Left ventricle myocardium inferior (tissue), 1 donor: ENCODE measurements around the gene PPP1R12B. TPM values are rescaled to one million over a fixed set of nuclear protein-coding genes. Genes with fewer than 3 reads are reported as not detected.

Source experiments
- DNase-seq: peaks from one replicate; pipeline ENCODE4 v3.0.0-alpha.2; 2020
- H3K27ac ChIP-seq: fragments of 200-600 bp; replicated peaks from 2 replicates; pipeline ENCODE4 v1.8.0; 2021
- H3K27me3 ChIP-seq: fragments of 200-600 bp; 2 replicates; pipeline ENCODE4 v1.8.0; 2021; ENCODE audit warnings: low read depth
- H3K36me3 ChIP-seq: fragments of 200-600 bp; 2 replicates; pipeline ENCODE4 v1.8.0; 2021
- H3K4me1 ChIP-seq: fragments of 200-600 bp; 2 replicates; pipeline ENCODE4 v1.8.0; 2021
- H3K4me3 ChIP-seq: fragments of 200-600 bp; 2 replicates; pipeline ENCODE4 v1.8.0; 2021; ENCODE audit warnings: mild to moderate bottlenecking, moderate library complexity
- H3K9me3 ChIP-seq: fragments of 200-600 bp; replicated peaks from 2 replicates; pipeline ENCODE4 v1.8.0; 2021
- intact Hi-C: fragments of 100-400 bp; cut with micrococcal nuclease; formaldehyde crosslinking; loops from one replicate; pipeline ENCODE4 v1.11.0; 2022
- total RNA-seq: library from RNA; stranded (reverse); fragmentation: NEBNext Ultra II Directional; extraction: Animal tissue kit (Norgen Biotek cat#: 25700); gene quantifications from one replicate; pipeline ENCODE4 v1.2.1, GENCODE V29; 2021
- TF ChIP-seq, protein P1 (sequence below): fragments of 200-600 bp; IDR thresholded peaks from 2 replicates; pipeline ENCODE4 v1.8.0; 2021; ENCODE audit warnings: antibody characterized with exemption, mild to moderate bottlenecking, borderline replicate concordance
- donor health status: DM: no; HTN: yes; CAD: no; lungs with severe emphysema.

Gene PPP1R12B
- total RNA-seq, 1 donor from 2014 or later: 706 TPM

DNA sequence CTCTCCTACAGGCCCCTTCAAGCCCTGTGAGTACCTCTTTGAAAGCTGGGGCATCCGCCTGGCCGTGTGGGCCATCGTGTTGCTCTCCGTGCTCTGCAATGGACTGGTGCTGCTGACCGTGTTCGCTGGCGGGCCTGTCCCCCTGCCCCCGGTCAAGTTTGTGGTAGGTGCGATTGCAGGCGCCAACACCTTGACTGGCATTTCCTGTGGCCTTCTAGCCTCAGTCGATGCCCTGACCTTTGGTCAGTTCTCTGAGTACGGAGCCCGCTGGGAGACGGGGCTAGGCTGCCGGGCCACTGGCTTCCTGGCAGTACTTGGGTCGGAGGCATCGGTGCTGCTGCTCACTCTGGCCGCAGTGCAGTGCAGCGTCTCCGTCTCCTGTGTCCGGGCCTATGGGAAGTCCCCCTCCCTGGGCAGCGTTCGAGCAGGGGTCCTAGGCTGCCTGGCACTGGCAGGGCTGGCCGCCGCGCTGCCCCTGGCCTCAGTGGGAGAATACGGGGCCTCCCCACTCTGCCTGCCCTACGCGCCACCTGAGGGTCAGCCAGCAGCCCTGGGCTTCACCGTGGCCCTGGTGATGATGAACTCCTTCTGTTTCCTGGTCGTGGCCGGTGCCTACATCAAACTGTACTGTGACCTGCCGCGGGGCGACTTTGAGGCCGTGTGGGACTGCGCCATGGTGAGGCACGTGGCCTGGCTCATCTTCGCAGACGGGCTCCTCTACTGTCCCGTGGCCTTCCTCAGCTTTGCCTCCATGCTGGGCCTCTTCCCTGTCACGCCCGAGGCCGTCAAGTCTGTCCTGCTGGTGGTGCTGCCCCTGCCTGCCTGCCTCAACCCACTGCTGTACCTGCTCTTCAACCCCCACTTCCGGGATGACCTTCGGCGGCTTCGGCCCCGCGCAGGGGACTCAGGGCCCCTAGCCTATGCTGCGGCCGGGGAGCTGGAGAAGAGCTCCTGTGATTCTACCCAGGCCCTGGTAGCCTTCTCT is 30.3 kb upstream of the PPP1R12B start:
- Histone ChIP-seq H3K4me1 (no peaks in the 10 kb centered on the region), H3K27ac (no peak overlapping the region), H3K36me3 (no peaks in the 10 kb centered on the region), H3K27me3 (peaks cover 18% of the 10 kb centered on the region), H3K9me3 (no peaks in the 10 kb centered on the region), H3K4me3 (no peak overlapping the region)
- TF ChIP-seq, protein P1, sequence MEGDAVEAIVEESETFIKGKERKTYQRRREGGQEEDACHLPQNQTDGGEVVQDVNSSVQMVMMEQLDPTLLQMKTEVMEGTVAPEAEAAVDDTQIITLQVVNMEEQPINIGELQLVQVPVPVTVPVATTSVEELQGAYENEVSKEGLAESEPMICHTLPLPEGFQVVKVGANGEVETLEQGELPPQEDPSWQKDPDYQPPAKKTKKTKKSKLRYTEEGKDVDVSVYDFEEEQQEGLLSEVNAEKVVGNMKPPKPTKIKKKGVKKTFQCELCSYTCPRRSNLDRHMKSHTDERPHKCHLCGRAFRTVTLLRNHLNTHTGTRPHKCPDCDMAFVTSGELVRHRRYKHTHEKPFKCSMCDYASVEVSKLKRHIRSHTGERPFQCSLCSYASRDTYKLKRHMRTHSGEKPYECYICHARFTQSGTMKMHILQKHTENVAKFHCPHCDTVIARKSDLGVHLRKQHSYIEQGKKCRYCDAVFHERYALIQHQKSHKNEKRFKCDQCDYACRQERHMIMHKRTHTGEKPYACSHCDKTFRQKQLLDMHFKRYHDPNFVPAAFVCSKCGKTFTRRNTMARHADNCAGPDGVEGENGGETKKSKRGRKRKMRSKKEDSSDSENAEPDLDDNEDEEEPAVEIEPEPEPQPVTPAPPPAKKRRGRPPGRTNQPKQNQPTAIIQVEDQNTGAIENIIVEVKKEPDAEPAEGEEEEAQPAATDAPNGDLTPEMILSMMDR: no peak
- no peak for DNase-seq
- intact Hi-C loops: loop anchor here (10.0 kb wide), 1 partner anchor 133 kb away; no protein-coding TSS in a partner anchor

DNA sequence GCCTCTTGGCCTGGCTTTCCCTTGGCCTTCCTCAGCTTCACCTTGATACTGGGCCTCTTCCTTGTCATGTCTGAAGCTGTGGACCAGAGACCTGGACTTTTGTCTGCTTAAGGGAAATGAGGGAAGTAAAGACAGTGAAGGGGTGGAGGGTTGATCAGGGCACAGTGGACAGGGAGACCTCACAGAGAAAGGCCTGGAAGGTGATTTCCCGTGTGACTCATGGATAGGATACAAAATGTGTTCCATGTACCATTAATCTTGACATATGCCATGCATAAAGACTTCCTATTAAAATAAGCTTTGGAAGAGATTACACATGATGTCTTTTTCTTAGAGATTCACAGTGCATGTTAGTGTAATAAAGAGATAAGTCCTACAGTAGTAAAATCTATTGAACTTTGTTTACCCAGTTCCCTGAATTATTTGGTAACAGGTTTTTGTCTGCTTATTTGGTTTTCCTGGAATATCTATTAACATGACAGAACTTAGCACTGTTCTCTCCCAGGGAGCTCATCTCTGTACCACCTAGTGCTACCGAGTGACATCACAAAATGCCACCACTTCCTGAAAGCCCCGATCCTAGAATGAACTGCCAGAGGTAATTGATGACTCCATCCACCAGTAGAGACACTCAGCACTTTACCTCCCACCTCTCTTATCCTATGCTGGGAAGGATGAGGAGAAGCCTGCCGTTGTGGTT is 29.0 kb upstream of the PPP1R12B start:
- intact Hi-C loops: loop anchor here (10.0 kb wide), 1 partner anchor 135 kb away; no protein-coding TSS in a partner anchor
- H3K36me3 ChIP-seq: no peaks in the 10 kb centered on the region
- TF ChIP-seq, protein P1: no peak

DNA sequence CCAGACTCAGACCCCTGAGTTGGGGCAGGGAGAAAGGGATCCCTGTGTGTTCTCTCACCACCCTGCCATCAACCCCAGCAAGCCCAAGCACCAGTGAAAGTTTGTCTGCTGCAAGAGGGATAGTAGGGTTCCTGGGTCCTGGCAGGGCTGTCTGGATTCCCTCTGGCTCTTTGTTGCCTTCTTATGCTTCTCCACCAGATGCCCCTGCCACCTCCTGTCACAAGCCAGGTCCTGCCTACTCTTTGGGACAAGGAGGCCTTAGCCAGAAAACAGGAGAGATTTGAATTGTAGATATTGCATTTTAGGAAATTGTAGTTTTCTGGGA is 28.5 kb upstream of the PPP1R12B start:
- no peak overlapping the region for H3K27ac ChIP-seq
- DNase-seq: no peak
- intact Hi-C loops: no loop called here

More for the DNA sequence above, 29.0 kb upstream of the PPP1R12B start:
- no peaks in the 10 kb centered on the region for H3K4me1 ChIP-seq
- H3K4me3 ChIP-seq: no peak overlapping the region
- H3K9me3 ChIP-seq: no peaks in the 10 kb centered on the region
- H3K27ac ChIP-seq: no peak overlapping the region
- H3K27me3 ChIP-seq: peaks cover 13% of the 10 kb centered on the region
- DNase-seq: no peak

DNA sequence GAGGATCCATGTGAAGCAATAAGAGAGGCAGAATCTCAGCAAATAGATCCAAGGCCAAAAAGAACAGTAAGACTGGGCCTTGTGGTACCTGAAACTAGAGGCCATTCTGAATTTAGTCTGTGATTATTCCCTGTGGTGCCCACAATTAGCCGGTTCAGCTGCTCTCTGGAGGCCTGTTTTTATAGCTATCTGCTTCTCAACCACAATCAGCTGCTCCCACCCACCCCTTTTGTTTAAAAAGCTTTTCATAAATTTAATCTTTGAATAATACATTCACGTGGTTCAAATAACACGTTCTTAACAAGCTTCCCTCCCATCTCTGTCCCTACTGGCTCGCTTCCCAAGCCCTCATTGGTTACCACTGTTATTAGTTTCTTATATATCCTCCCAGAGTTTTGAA is 24.8 kb upstream of the PPP1R12B start:
- Histone ChIP-seq H3K27ac (no peak overlapping the region), H3K36me3 (no peaks in the 10 kb centered on the region), H3K4me3 (no peak overlapping the region), H3K27me3 (peaks cover 5% of the 10 kb centered on the region), H3K4me1 (no peaks in the 10 kb centered on the region), H3K9me3 (no peaks in the 10 kb centered on the region)
- no peak for DNase-seq
- TF ChIP-seq, protein P1: no peak
- intact Hi-C loops: no loop called here

More for the DNA sequence above, 28.5 kb upstream of the PPP1R12B start:
- Histone ChIP-seq H3K4me1 (no peaks in the 10 kb centered on the region), H3K27me3 (peaks cover 7% of the 10 kb centered on the region), H3K4me3 (no peak overlapping the region), H3K9me3 (no peaks in the 10 kb centered on the region), H3K36me3 (no peaks in the 10 kb centered on the region)
- TF ChIP-seq, protein P1: no peak

DNA sequence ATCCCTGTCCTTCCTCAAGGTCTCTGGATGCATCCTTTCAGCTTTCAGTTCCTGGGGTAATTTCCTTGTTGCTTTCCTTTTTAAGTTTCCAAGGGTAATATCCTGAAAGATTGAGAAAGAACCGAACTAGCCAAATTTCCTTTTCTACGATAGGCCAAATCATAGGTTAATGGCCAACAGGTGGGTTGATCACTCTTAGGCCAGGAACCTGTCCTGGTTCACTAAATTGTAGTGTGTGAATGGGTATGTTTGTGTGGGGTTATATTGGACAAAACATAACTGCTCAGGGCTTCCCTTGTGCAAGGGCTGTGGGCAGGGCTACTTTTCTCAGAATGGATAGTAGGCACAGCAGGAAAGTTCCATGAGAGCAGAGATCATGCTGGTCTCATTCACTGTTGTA is 23.9 kb upstream of the PPP1R12B start:
- intact Hi-C loops: no loop called here
- no peak overlapping the region for H3K4me3 ChIP-seq
- H3K4me1 ChIP-seq: no peaks in the 10 kb centered on the region
- DNase-seq: no peak
- no peaks in the 10 kb centered on the region for H3K9me3 ChIP-seq
- peaks cover 5% of the 10 kb centered on the region for H3K27me3 ChIP-seq
- H3K36me3 ChIP-seq: no peaks in the 10 kb centered on the region
- TF ChIP-seq, protein P1: no peak
- H3K27ac ChIP-seq: no peak overlapping the region
